Lower lobe of right lung (tissue), 2 donors: ENCODE results near the gene SDHA. TPM values are rescaled to one million over a fixed set of nuclear protein-coding genes. Genes with fewer than 3 reads are reported as not detected.
"Not testable (repeated sequence)": the region's sequence is repeated elsewhere in the genome, so short reads cannot be mapped to it uniquely, and the experiment has no call there.

Source experiments
- ATAC-seq, 2 donors: fragments of 200-7000 bp; cut with Tn5 transposase; one replicate each; pipeline ENCODE4 v1.9.1; 2020 to 2022; ENCODE audit warnings: mild to moderate bottlenecking in 2 of 2, moderate library complexity in 2 of 2
- DNase-seq: peaks from one replicate; pipeline ENCODE4 v3.0.0-alpha.2; 2020
- H3K27ac ChIP-seq: fragments of 200-600 bp; one replicate; pipeline ENCODE4 v1.8.0; 2022
- H3K27me3 ChIP-seq: fragments of 200-600 bp; one replicate; pipeline ENCODE4 v1.8.0; 2022; ENCODE audit warnings: low read depth
- H3K36me3 ChIP-seq: fragments of 200-600 bp; one replicate; pipeline ENCODE4 v1.8.0; 2022; ENCODE audit warnings: mild to moderate bottlenecking
- H3K4me1 ChIP-seq: fragments of 200-600 bp; one replicate; pipeline ENCODE4 v1.8.0; 2022
- H3K4me3 ChIP-seq: fragments of 200-600 bp; one replicate; pipeline ENCODE4 v1.8.0; 2022; ENCODE audit warnings: mild to moderate bottlenecking
- H3K9me3 ChIP-seq: fragments of 200-600 bp; one replicate; pipeline ENCODE4 v1.8.0; 2022
- CTCF ChIP-seq: fragments of 200-600 bp; IDR thresholded peaks from one replicate; pipeline ENCODE4 v1.8.0; 2022; ENCODE audit warnings: antibody characterized with exemption, mild to moderate bottlenecking
- intact Hi-C: fragments of 100-400 bp; cut with DNase I; formaldehyde crosslinking; loops from one replicate; pipeline ENCODE4 v1.11.0; 2022
- total RNA-seq: library from RNA; stranded (reverse); fragmentation: NEBNext Ultra II Directional; extraction: Animal tissue kit (Norgen Biotek cat#: 25700); gene quantifications from one replicate; pipeline ENCODE4 v1.2.1, GENCODE V29; 2021
- donor health status: DM: no; HTN: yes; CAD: no; lungs with severe emphysema.

The SDHA gene
- total RNA-seq, 1 donor from 2014 or later = 89.6 TPM

- ATAC-seq (no peak), DNase-seq (no peak)
- intact Hi-C loops = no loop called here
- peaks cover 45% of the 10 kb centered on the region for H3K36me3 ChIP-seq
- no peak overlapping the region for H3K4me3 ChIP-seq
- no peak overlapping the region for H3K27ac ChIP-seq
- H3K27me3 ChIP-seq = no peaks in the 10 kb centered on the region
- peaks cover 6% of the 10 kb centered on the region for H3K4me1 ChIP-seq
- H3K9me3 ChIP-seq = no peaks in the 10 kb centered on the region
- no peak for TF ChIP-seq CTCF
These were observed 60.5 kb downstream of the SDHA start for GRCh38 chr5:278646-279045.

- intact Hi-C loops, H3K27me3 ChIP-seq, H3K4me3 ChIP-seq, ATAC-seq, H3K4me1 ChIP-seq, H3K27ac ChIP-seq, H3K9me3 ChIP-seq, DNase-seq: not testable (repeated sequence)
- H3K36me3 ChIP-seq = peaks cover 40% of the 10 kb centered on the region
These were observed 61.0 kb downstream of the SDHA start for GRCh38 chr5:279051-279665.

- Histone ChIP-seq H3K27ac (no peak overlapping the region), H3K36me3 (peaks cover 26% of the 10 kb centered on the region), H3K27me3 (no peaks in the 10 kb centered on the region), H3K4me3 (no peak overlapping the region), H3K4me1 (no peaks in the 10 kb centered on the region), H3K9me3 (no peaks in the 10 kb centered on the region)
- TF ChIP-seq CTCF = no peak
- ATAC-seq (no peak), DNase-seq (no peak)
- intact Hi-C loops = no loop called here
These were observed 68.0 kb downstream of the SDHA start for GRCh38 chr5:285991-286557.

GRCh38 chr5:290200-290599 is 72.1 kb downstream of the SDHA start:
- H3K27me3 ChIP-seq, ATAC-seq, H3K9me3 ChIP-seq, intact Hi-C loops, H3K27ac ChIP-seq, H3K4me3 ChIP-seq, DNase-seq, H3K4me1 ChIP-seq: not testable (repeated sequence)
- H3K36me3 ChIP-seq = peaks cover 24% of the 10 kb centered on the region

GRCh38 chr5:291345-291744 is 73.2 kb downstream of the SDHA start:
- DNase-seq, H3K27ac ChIP-seq, H3K27me3 ChIP-seq, H3K9me3 ChIP-seq, ATAC-seq, H3K4me3 ChIP-seq, intact Hi-C loops, H3K4me1 ChIP-seq: not testable (repeated sequence)
- peaks cover 13% of the 10 kb centered on the region for H3K36me3 ChIP-seq

GRCh38 chr5:294788-295187 is 76.7 kb downstream of the SDHA start:
- DNase-seq = not testable (repeated sequence)

GRCh38 chr5:296207-296606 is 78.1 kb downstream of the SDHA start:
- H3K27me3 ChIP-seq, H3K27ac ChIP-seq, intact Hi-C loops, H3K9me3 ChIP-seq, H3K36me3 ChIP-seq, H3K4me1 ChIP-seq, H3K4me3 ChIP-seq, DNase-seq: not testable (repeated sequence)
- ATAC-seq = peak in 1 of 2 donors; percentile 42

More at GRCh38 chr5:294788-295187, 76.7 kb downstream of the SDHA start:
- H3K27me3 ChIP-seq, intact Hi-C loops, H3K9me3 ChIP-seq, H3K27ac ChIP-seq, H3K4me1 ChIP-seq, H3K36me3 ChIP-seq, H3K4me3 ChIP-seq, ATAC-seq: not testable (repeated sequence)

GRCh38 chr5:296954-297353 is 78.8 kb downstream of the SDHA start:
- H3K27ac ChIP-seq, H3K4me3 ChIP-seq, H3K36me3 ChIP-seq, H3K27me3 ChIP-seq, H3K9me3 ChIP-seq, DNase-seq, H3K4me1 ChIP-seq, intact Hi-C loops: not testable (repeated sequence)
- peak; percentile 41 to 50 for ATAC-seq

- intact Hi-C loops, ATAC-seq, H3K27me3 ChIP-seq, DNase-seq, H3K4me3 ChIP-seq, H3K9me3 ChIP-seq, H3K4me1 ChIP-seq, H3K36me3 ChIP-seq, H3K27ac ChIP-seq: not testable (repeated sequence)
These were observed 79.3 kb downstream of the SDHA start for GRCh38 chr5:297448-297847.

GRCh38 chr5:297991-298736 is 80.0 kb downstream of the SDHA start:
- H3K36me3 ChIP-seq, H3K27me3 ChIP-seq, H3K4me1 ChIP-seq, H3K27ac ChIP-seq, H3K9me3 ChIP-seq, DNase-seq, ATAC-seq, H3K4me3 ChIP-seq, intact Hi-C loops: not testable (repeated sequence)
